Neural cell (in vitro differentiated cells): ENCODE measurements around the gene PIAS4. TPM values are rescaled to one million over a fixed set of nuclear protein-coding genes. Genes with fewer than 3 reads are reported as not detected.

Experiments
- H2AFZ ChIP-seq: fragments of 200-600, 300-800 bp; sonication (generic), shearing (Covaris generic); 2 replicates; pipeline ENCODE4 v1.6.0; 2014; ENCODE audit warnings: low read depth, mild to moderate bottlenecking, antibody characterized with exemption, low read length, moderate library complexity
- H3F3A ChIP-seq: fragments of 200-600 bp; shearing (Covaris generic); 2 replicates; pipeline ENCODE4 v1.6.1; 2016; ENCODE audit warnings: mild to moderate bottlenecking, moderate library complexity, mixed read lengths, antibody characterized with exemption, low read length; ENCODE audit not compliant: insufficient read depth, poor library complexity, severe bottlenecking
- H3K27ac ChIP-seq: fragments of 200-600, 300-800 bp; sonication (generic), shearing (Covaris generic); 2 replicates; pipeline ENCODE4 v1.5.1; 2014; ENCODE audit warnings: mild to moderate bottlenecking, low read length, moderate library complexity
- H3K27me3 ChIP-seq: fragments of 300-800, 200-600 bp; sonication (generic), shearing (Covaris generic); 2 replicates; pipeline ENCODE4 v1.6.0; 2014; ENCODE audit warnings: mild to moderate bottlenecking, low read depth, low read length, moderate library complexity; ENCODE audit not compliant: insufficient read depth
- H3K36me3 ChIP-seq: fragments of 300-800, 200-600 bp; sonication (generic), shearing (Covaris generic); 2 replicates; pipeline ENCODE4 v1.5.1; 2014; ENCODE audit warnings: mild to moderate bottlenecking, antibody characterized with exemption, low read length, moderate library complexity; ENCODE audit not compliant: insufficient read depth
- H3K4me2 ChIP-seq: fragments of 300-800, 200-600 bp; sonication (generic), shearing (Covaris generic); 2 replicates; pipeline ENCODE4 v1.6.0; 2014; ENCODE audit warnings: mild to moderate bottlenecking, low read length
- H3K4me3 ChIP-seq: fragments of 300-800, 200-600 bp; sonication (generic), shearing (Covaris generic); 2 replicates; pipeline ENCODE4 v1.5.1; 2014; ENCODE audit warnings: mild to moderate bottlenecking, low read length, moderate library complexity
- H3K79me2 ChIP-seq: fragments of 200-600 bp; shearing (Covaris generic); replicated peaks from 2 replicates; pipeline ENCODE4 v1.6.0; 2014; ENCODE audit warnings: mild to moderate bottlenecking, low read length, moderate library complexity; ENCODE audit not compliant: insufficient read depth
- H3K9ac ChIP-seq: fragments of 300-800, 200-600 bp; sonication (generic), shearing (Covaris generic); 2 replicates; pipeline ENCODE4 v1.6.1; 2016; ENCODE audit warnings: mild to moderate bottlenecking, low read length, mixed read lengths
- H3K9me2 ChIP-seq: fragments of 200-600 bp; shearing (Covaris generic); 2 replicates; pipeline ENCODE4 v1.6.1; 2016; ENCODE audit warnings: mild to moderate bottlenecking, low read length, mixed read lengths; ENCODE audit not compliant: insufficient read depth
- H3K9me3 ChIP-seq: fragments of 200-600, 300-800 bp; sonication (generic), shearing (Covaris generic); 2 replicates; pipeline ENCODE4 v1.6.1; 2016; ENCODE audit warnings: mild to moderate bottlenecking, mixed run types, low read length, moderate library complexity, mixed read lengths
- H4K20me1 ChIP-seq: fragments of 200-600 bp; shearing (Covaris generic); 2 replicates; pipeline ENCODE4 v1.6.1; 2016; ENCODE audit warnings: mild to moderate bottlenecking, mixed run types; ENCODE audit not compliant: insufficient read depth
- CTCF ChIP-seq: fragments of 450-650 bp; IDR thresholded peaks from 2 replicates; pipeline ENCODE4 v1.5.1; 2014; ENCODE audit warnings: antibody characterized with exemption, mild to moderate bottlenecking, moderate library complexity; ENCODE audit not compliant: poor library complexity, severe bottlenecking
- EP300 ChIP-seq: fragments of 450-650 bp; conservative IDR thresholded peaks from 2 replicates; pipeline ENCODE4 v1.6.1; 2014; ENCODE audit warnings: antibody characterized with exemption, mild to moderate bottlenecking, moderate library complexity; ENCODE audit not compliant: poor library complexity, severe bottlenecking
- EZH2 ChIP-seq: fragments of 200-600, 300-800 bp; shearing (Covaris generic), sonication (generic); IDR thresholded peaks from 2 replicates; pipeline ENCODE4 v1.6.1; 2014; ENCODE audit warnings: antibody characterized with exemption, low read length, borderline replicate concordance, mild to moderate bottlenecking; ENCODE audit not compliant: insufficient read depth, poor library complexity, severe bottlenecking
- MXI1 ChIP-seq: fragments of 450-650 bp; conservative IDR thresholded peaks from 2 replicates; pipeline ENCODE4 v1.6.1; 2014; ENCODE audit warnings: antibody characterized with exemption, mild to moderate bottlenecking; ENCODE audit not compliant: poor library complexity, severe bottlenecking
- POLR2AphosphoS5 ChIP-seq: IDR thresholded peaks from 2 replicates; pipeline ENCODE4 v1.6.1; 2012
- RAD21 ChIP-seq: fragments of 450-650 bp; conservative IDR thresholded peaks from 2 replicates; pipeline ENCODE4 v1.6.1; 2014; ENCODE audit warnings: antibody characterized with exemption, mild to moderate bottlenecking, moderate library complexity
- REST ChIP-seq: IDR thresholded peaks from 2 replicates; pipeline ENCODE4 v1.6.1; 2012; ENCODE audit warnings: borderline replicate concordance
- SMC3 ChIP-seq: fragments of 450-650 bp; conservative IDR thresholded peaks from 2 replicates; pipeline ENCODE4 v1.6.1; 2014; ENCODE audit warnings: antibody characterized with exemption, mild to moderate bottlenecking, moderate library complexity; ENCODE audit not compliant: poor library complexity
- TAF1 ChIP-seq: IDR thresholded peaks from 2 replicates; pipeline ENCODE4 v1.6.1; 2012; ENCODE audit warnings: low read depth
- polyA plus RNA-seq: library from polyadenylated mRNA; depleted of rRNA; stranded (reverse); fragments of >200 nt; gene quantifications from 2 replicates; pipeline ENCODE4 v1.2.3, GENCODE V29; 2014

PIAS4 gene
- polyA plus RNA-seq, 1 donor from 2014 or later: 22.3 TPM

DNA sequence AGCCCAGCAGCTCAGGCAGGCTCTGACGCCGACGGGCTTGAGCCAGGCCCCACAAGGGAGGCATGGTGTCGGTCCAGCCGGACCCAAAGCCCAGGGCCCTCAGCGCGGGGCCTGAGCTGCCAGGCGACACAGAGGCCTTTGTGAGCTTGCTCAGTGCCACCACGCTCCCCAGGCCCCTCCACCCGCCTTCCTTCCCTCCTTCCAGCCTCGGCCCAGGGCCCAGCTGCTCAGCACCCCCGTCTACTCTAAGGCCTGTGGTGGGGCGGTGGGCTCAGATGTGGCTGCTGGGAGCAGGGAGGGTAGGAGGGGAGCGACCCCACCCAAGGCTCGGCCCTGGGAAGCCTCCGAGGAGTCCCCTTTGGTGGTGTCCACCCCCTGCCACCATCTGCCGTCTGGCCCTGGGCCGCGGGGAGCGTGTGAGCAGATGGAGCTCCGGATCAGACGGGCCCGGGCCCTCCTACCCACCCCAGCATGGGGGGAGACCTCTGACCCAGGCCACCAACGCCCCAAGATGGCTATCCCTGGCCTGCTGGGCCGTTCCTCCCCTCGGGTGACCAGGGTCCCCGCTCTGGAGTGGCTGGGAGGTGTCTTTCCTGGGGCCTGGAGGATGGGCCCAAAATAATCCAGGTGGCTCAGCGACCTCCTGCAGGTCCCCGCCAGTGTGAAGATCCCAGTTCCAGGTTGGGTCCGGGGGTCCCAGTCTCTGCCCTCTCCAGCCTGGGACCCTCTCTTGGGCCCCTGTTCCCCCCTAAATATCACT lies 51.3 kb downstream of the PIAS4 start:
- Histone ChIP-seq H3K36me3 (no peaks in the 10 kb centered on the region), H3K9me3 (no peaks in the 10 kb centered on the region), H3K27ac (no peak overlapping the region), H2AFZ (no peak overlapping the region), H3K27me3 (no peaks in the 10 kb centered on the region), H3K9me2 (no peaks in the 10 kb centered on the region), H3K79me2 (peaks cover 3% of the 10 kb centered on the region), H3K9ac (no peak overlapping the region), H3K4me2 (no peak overlapping the region), H3K4me3 (no peak overlapping the region), H4K20me1 (peaks cover under 1% of the 10 kb centered on the region), H3F3A (no peaks in the 10 kb centered on the region)
- TF ChIP-seq TAF1 (no peak), EZH2 (no peak), EP300 (no peak), REST (no peak), MXI1 (no peak), SMC3 (no peak), POLR2AphosphoS5 (no peak), RAD21 (no peak), CTCF (no peak)

DNA sequence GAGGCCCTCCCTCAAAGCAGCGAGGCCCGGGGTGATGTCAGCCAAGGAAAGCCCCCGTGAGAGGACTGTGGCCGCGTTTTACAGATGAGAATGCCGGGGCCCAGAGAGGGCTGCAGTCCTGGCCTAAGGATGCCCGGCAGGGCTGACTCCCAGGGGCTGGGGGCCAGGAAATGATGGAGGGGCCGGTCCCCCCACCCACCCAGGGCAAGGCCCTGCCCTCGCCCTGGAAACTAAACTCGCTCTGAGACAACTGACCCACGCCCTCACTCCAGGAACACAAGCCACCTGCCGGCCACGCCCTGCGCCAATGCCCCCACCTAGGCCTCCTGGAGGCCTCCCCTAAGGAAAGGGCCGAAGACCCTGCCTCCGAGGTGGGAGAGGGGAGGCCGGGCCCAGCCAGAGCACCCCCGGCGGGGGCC lies 51.9 kb downstream of the PIAS4 start:
- no peaks in the 10 kb centered on the region for H3K9me3 ChIP-seq
- H3K79me2 ChIP-seq: peaks cover 3% of the 10 kb centered on the region
- no peak overlapping the region for H2AFZ ChIP-seq
- no peaks in the 10 kb centered on the region for H3F3A ChIP-seq
- no peaks in the 10 kb centered on the region for H3K27me3 ChIP-seq
- H4K20me1 ChIP-seq: peaks cover 5% of the 10 kb centered on the region
- TF ChIP-seq CTCF (no peak), EZH2 (no peak), EP300 (no peak), POLR2AphosphoS5 (no peak), TAF1 (no peak), SMC3 (no peak), RAD21 (no peak), MXI1 (no peak), REST (no peak)
- no peaks in the 10 kb centered on the region for H3K9me2 ChIP-seq
- no peak overlapping the region for H3K9ac ChIP-seq
- no peak overlapping the region for H3K4me3 ChIP-seq
- no peak overlapping the region for H3K4me2 ChIP-seq
- H3K27ac ChIP-seq: no peak overlapping the region
- H3K36me3 ChIP-seq: no peaks in the 10 kb centered on the region
